Measurements from ENCODE around the gene RPL28. TPM values are rescaled to one million over a fixed set of nuclear protein-coding genes. Genes with fewer than 3 reads are reported as not detected.

Gene RPL28
- polyA plus RNA-seq, 3 donors, result 888 to 2,238 (median 2,131) TPM

Other genes with a start within 250 kb of the RPL28 start
- gene TNNT1, start 236.7 kb upstream of the RPL28 start, polyA plus RNA-seq, result 10 to 100 TPM in 1 of 3 donors, 1 to 10 TPM in 1, under 1 TPM in 1; 0.90 to 16.5 (median 1.4) TPM
- 10 to 100 TPM in 1 of 3 donors, 1 to 10 TPM in 1, under 1 TPM in 1; 0.21 to 30.8 (median 1.1) TPM for gene TNNI3, start 228.2 kb upstream of the RPL28 start, polyA plus RNA-seq
- 1 to 10 TPM in 1 of 3 donors, under 1 TPM in 1, not detected in 1; 0.10 to 2.5 TPM for gene DNAAF3, start 219.3 kb upstream of the RPL28 start, polyA plus RNA-seq
- gene SYT5, start 205.6 kb upstream of the RPL28 start, polyA plus RNA-seq, result 1 to 10 TPM in 1 of 3 donors, under 1 TPM in 2; 0.27 to 1.8 (median 0.90) TPM
- gene PTPRH, start 176.4 kb upstream of the RPL28 start, polyA plus RNA-seq, result 1 to 10 TPM; 3.0 to 5.5 (median 3.4) TPM
- gene TMEM86B, start 157.2 kb upstream of the RPL28 start, polyA plus RNA-seq, result 1 to 10 TPM; 2.1 to 4.0 (median 2.3) TPM
- gene PPP6R1, start 126.9 kb upstream of the RPL28 start, polyA plus RNA-seq, result 10 to 100 TPM; 12.9 to 31.3 (median 27.6) TPM
- gene HSPBP1, start 105.8 kb upstream of the RPL28 start, polyA plus RNA-seq, result 10 to 100 TPM; 21.9 to 39.9 (median 35.0) TPM
- 1 to 10 TPM in 1 of 3 donors, under 1 TPM in 2; 0.36 to 1.0 (median 0.79) TPM for gene BRSK1, start 101.9 kb upstream of the RPL28 start, polyA plus RNA-seq
- 1 to 10 TPM in 2 of 3 donors, under 1 TPM in 1; 0.74 to 4.0 (median 2.4) TPM for gene TMEM150B, start 60.6 kb upstream of the RPL28 start, polyA plus RNA-seq
- gene KMT5C, start 46.1 kb upstream of the RPL28 start, polyA plus RNA-seq, result 1 to 10 TPM; 5.2 to 6.6 (median 6.5) TPM
- gene COX6B2, start 31.2 kb upstream of the RPL28 start, polyA plus RNA-seq, result under 1 TPM in 2 of 3 donors, not detected in 1; 0.03 to 0.06 TPM
- not detected for gene GARIN5B, start 22.7 kb upstream of the RPL28 start, polyA plus RNA-seq
- 1 to 10 TPM in 1 of 3 donors, under 1 TPM in 1, not detected in 1; 0.28 to 1.7 TPM for gene IL11, start 15.5 kb upstream of the RPL28 start, polyA plus RNA-seq
- gene TMEM190, start 9.1 kb upstream of the RPL28 start, polyA plus RNA-seq, result not detected
- gene TMEM238, start 1.6 kb upstream of the RPL28 start, polyA plus RNA-seq, result under 1 TPM in 2 of 3 donors, not detected in 1; 0.16 to 0.90 TPM
- gene UBE2S, start 21.9 kb downstream of the RPL28 start, polyA plus RNA-seq, result 1 to 10 TPM; 2.9 to 9.3 (median 7.4) TPM
- under 1 TPM in 2 of 3 donors, not detected in 1; 0.07 to 0.11 TPM for gene SHISA7, start 57.4 kb downstream of the RPL28 start, polyA plus RNA-seq
- gene ISOC2, start 75.7 kb downstream of the RPL28 start, polyA plus RNA-seq, result 100 to 1,000 TPM in 1 of 3 donors, 10 to 100 TPM in 2; 57.7 to 135 (median 79.6) TPM
- not detected for gene C19orf85, start 78.8 kb downstream of the RPL28 start, polyA plus RNA-seq
- gene ZNF628, start 90.7 kb downstream of the RPL28 start, polyA plus RNA-seq, result 1 to 10 TPM; 1.9 to 5.6 (median 4.0) TPM
- gene NAT14, start 99.3 kb downstream of the RPL28 start, polyA plus RNA-seq, result 10 to 100 TPM in 1 of 3 donors, 1 to 10 TPM in 2; 4.4 to 10.2 (median 7.7) TPM
- gene SSC5D, start 102.5 kb downstream of the RPL28 start, polyA plus RNA-seq, result 1 to 10 TPM in 2 of 3 donors, under 1 TPM in 1; 0.28 to 9.4 (median 3.9) TPM
- under 1 TPM in 2 of 3 donors, not detected in 1; 0.12 to 0.90 TPM for gene SBK2, start 151.2 kb downstream of the RPL28 start, polyA plus RNA-seq
- gene SBK3, start 159.6 kb downstream of the RPL28 start, polyA plus RNA-seq, result 1 to 10 TPM in 2 of 3 donors, under 1 TPM in 1; 0.29 to 1.6 (median 1.2) TPM
- gene ZNF579, start 194.9 kb downstream of the RPL28 start, polyA plus RNA-seq, result 1 to 10 TPM; 3.7 to 7.8 (median 7.2) TPM
- 1 to 10 TPM; 6.8 to 9.7 (median 8.4) TPM for gene FIZ1, start 213.6 kb downstream of the RPL28 start, polyA plus RNA-seq
- 10 to 100 TPM; 27.9 to 60.9 (median 35.5) TPM for gene ZNF524, start 214.4 kb downstream of the RPL28 start, polyA plus RNA-seq
- gene ZNF865, start 219.7 kb downstream of the RPL28 start, polyA plus RNA-seq, result 1 to 10 TPM; 3.8 to 6.8 (median 4.7) TPM
- 1 to 10 TPM; 2.6 to 7.0 (median 5.2) TPM for gene ZNF784, start 238.6 kb downstream of the RPL28 start, polyA plus RNA-seq

All from adipose tissue (tissue), 3 donors.